Fibroblast of upper back skin (primary cell): ENCODE measurements around the gene CAB39.

Source experiments
- DNase-seq: peaks from one replicate; pipeline ENCODE4 v3.0.0-alpha.2; 2013

Gene CAB39

GRCh38 chr2:230788554-230789175 lies 76.0 kb downstream of the CAB39 start:
- DNase-seq = no peak

GRCh38 chr2:230790981-230791380 lies 78.3 kb downstream of the CAB39 start:
- DNase-seq = no peak

GRCh38 chr2:230793572-230794359 lies 81.1 kb downstream of the CAB39 start:
- peak; percentile 99 for DNase-seq

GRCh38 chr2:230794497-230794896 lies 81.9 kb downstream of the CAB39 start:
- DNase-seq = no peak

GRCh38 chr2:230795856-230796255 lies 83.2 kb downstream of the CAB39 start:
- DNase-seq = peak; percentile 13

GRCh38 chr2:230796280-230796862 lies 83.7 kb downstream of the CAB39 start:
- peak; percentile 67 for DNase-seq

- peak; percentile 13 for DNase-seq
Observed at GRCh38 chr2:230797515-230798495, 85.2 kb downstream of the CAB39 start.

- peak; percentile 62 for DNase-seq
Observed at GRCh38 chr2:230798769-230799399, 86.2 kb downstream of the CAB39 start.

GRCh38 chr2:230805353-230806017 lies 92.8 kb downstream of the CAB39 start:
- no peak for DNase-seq

GRCh38 chr2:230807729-230808128 lies 95.1 kb downstream of the CAB39 start:
- DNase-seq = no peak

GRCh38 chr2:230809015-230809414 lies 96.4 kb downstream of the CAB39 start:
- no peak for DNase-seq

GRCh38 chr2:230809677-230810251 lies 97.1 kb downstream of the CAB39 start:
- no peak for DNase-seq

GRCh38 chr2:230811508-230811907 lies 98.9 kb downstream of the CAB39 start:
- DNase-seq = peak; percentile 45

- DNase-seq = no peak
Observed at GRCh38 chr2:230812033-230812432, 99.4 kb downstream of the CAB39 start.

GRCh38 chr2:230814616-230815015 lies 102.0 kb downstream of the CAB39 start:
- no peak for DNase-seq

- DNase-seq = no peak
Observed at GRCh38 chr2:230815088-230815487, 102.4 kb downstream of the CAB39 start.

GRCh38 chr2:230816735-230817134 lies 104.1 kb downstream of the CAB39 start:
- DNase-seq = no peak

GRCh38 chr2:230819433-230819832 lies 106.8 kb downstream of the CAB39 start:
- no peak for DNase-seq

- DNase-seq = no peak
Observed at GRCh38 chr2:230821261-230821990, 108.8 kb downstream of the CAB39 start.

GRCh38 chr2:230821991-230822520 lies 109.4 kb downstream of the CAB39 start:
- no peak for DNase-seq
